DMS53 treated with DMSO at 0.1 percent for 48 hours (cell line): ENCODE data around the gene TMEM79.
A peak's percentile ranks its signal among the peaks of the same experiment; 100 is the strongest.

Experiments
- DNase-seq: peaks from one replicate; lab custom pipeline; 2025; ENCODE audit not compliant: unreplicated experiment; lab: John Stamatoyannopoulos, UW

Gene TMEM79

GRCh38 chr1:156284112-156284511 lies at the start of gene TMEM79:
Gene TMEM79, plus strand, starts transcription at chr1:156284325. Its CDS starts 902 bp downstream, at chr1:156285227.
- no peak for DNase-seq

GRCh38 chr1:156236164-156236563 lies 48.0 kb upstream of the TMEM79 start:
- no peak for DNase-seq

GRCh38 chr1:156238248-156238647 lies 45.9 kb upstream of the TMEM79 start:
- DNase-seq: no peak

GRCh38 chr1:156241311-156241811 lies 42.8 kb upstream of the TMEM79 start:
- no peak for DNase-seq

GRCh38 chr1:156241926-156242325 lies 42.2 kb upstream of the TMEM79 start, which contains the start of gene BGLAP:
Gene BGLAP, plus strand, starts transcription at chr1:156242184. Its CDS starts 48 bp downstream, at chr1:156242232.
- no peak for DNase-seq

GRCh38 chr1:156242738-156243137 lies 41.4 kb upstream of the TMEM79 start:
- no peak for DNase-seq

GRCh38 chr1:156244126-156244525 lies 40.0 kb upstream of the TMEM79 start:
- no peak for DNase-seq

- no peak for DNase-seq
Measured at GRCh38 chr1:156244712-156245111, 39.4 kb upstream of the TMEM79 start.

GRCh38 chr1:156245451-156246232 lies 38.5 kb upstream of the TMEM79 start:
- peak; percentile 47 for DNase-seq

- DNase-seq: no peak
Measured at GRCh38 chr1:156246241-156246780, 37.8 kb upstream of the TMEM79 start.

GRCh38 chr1:156246781-156247459 lies 37.2 kb upstream of the TMEM79 start:
- DNase-seq: no peak

GRCh38 chr1:156247460-156248322 lies 36.4 kb upstream of the TMEM79 start, which contains the start of gene PAQR6:
Gene PAQR6, minus strand, starts transcription at chr1:156248056. Its CDS starts 1,325 bp downstream, at chr1:156246731.
- no peak for DNase-seq

- DNase-seq: no peak
Measured at GRCh38 chr1:156248323-156248683, 35.8 kb upstream of the TMEM79 start.

- no peak for DNase-seq
Measured at GRCh38 chr1:156249593-156249992, 34.5 kb upstream of the TMEM79 start.

- DNase-seq: no peak
Measured at GRCh38 chr1:156251527-156251926, 32.6 kb upstream of the TMEM79 start.

GRCh38 chr1:156253634-156254033 lies 30.5 kb upstream of the TMEM79 start:
- no peak for DNase-seq

- DNase-seq: no peak
Measured at GRCh38 chr1:156257711-156258110, 26.4 kb upstream of the TMEM79 start.

GRCh38 chr1:156258859-156259258 lies 25.3 kb upstream of the TMEM79 start:
- DNase-seq: no peak

- no peak for DNase-seq
Measured at GRCh38 chr1:156259805-156260204, 24.3 kb upstream of the TMEM79 start.

- DNase-seq: no peak
Measured at GRCh38 chr1:156260896-156261295, 23.2 kb upstream of the TMEM79 start.
